Measurements from ENCODE around the gene PPP4R2.

GRCh38 chr3:73046195-73046594, 49.6 kb downstream of the PPP4R2 start:
- TF ChIP-seq CTCF (IDR thresholded peaks at IDR 0.05) (no peak), POLR2A (IDR thresholded peaks at IDR 0.05) (no peak)
